GM12801 (cell line): ENCODE results near the gene RAET1E.

ENCODE experiments used
- TF ChIP-seq, protein P1 (sequence below): IDR thresholded peaks from one replicate; pipeline ENCODE4 v1.5.1; 2011; ENCODE audit warnings: control low read depth; ENCODE audit not compliant: insufficient read length; ENCODE audit errors: extremely low read depth

The RAET1E gene

DNA sequence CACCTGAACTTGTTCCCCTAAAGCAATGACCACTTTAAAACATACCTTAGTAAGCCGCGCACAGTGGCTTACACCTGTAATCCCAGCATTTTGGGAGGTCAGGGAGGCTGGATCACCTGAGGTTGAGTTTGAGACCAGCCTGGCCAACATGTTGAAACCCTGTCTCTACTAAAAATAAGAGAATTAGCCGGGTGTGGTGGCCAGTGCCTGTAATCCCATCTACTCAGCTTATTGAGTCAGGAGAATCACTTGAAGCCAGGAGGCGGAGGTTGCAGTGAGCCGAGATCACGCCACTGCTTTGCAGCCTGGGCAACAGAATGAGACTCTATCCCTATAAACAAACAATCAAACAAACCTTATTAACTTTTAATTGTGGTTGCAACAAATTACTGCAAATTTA, 1.6 kb upstream of the RAET1E start:
- TF ChIP-seq, protein P1, sequence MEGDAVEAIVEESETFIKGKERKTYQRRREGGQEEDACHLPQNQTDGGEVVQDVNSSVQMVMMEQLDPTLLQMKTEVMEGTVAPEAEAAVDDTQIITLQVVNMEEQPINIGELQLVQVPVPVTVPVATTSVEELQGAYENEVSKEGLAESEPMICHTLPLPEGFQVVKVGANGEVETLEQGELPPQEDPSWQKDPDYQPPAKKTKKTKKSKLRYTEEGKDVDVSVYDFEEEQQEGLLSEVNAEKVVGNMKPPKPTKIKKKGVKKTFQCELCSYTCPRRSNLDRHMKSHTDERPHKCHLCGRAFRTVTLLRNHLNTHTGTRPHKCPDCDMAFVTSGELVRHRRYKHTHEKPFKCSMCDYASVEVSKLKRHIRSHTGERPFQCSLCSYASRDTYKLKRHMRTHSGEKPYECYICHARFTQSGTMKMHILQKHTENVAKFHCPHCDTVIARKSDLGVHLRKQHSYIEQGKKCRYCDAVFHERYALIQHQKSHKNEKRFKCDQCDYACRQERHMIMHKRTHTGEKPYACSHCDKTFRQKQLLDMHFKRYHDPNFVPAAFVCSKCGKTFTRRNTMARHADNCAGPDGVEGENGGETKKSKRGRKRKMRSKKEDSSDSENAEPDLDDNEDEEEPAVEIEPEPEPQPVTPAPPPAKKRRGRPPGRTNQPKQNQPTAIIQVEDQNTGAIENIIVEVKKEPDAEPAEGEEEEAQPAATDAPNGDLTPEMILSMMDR = no peak

DNA sequence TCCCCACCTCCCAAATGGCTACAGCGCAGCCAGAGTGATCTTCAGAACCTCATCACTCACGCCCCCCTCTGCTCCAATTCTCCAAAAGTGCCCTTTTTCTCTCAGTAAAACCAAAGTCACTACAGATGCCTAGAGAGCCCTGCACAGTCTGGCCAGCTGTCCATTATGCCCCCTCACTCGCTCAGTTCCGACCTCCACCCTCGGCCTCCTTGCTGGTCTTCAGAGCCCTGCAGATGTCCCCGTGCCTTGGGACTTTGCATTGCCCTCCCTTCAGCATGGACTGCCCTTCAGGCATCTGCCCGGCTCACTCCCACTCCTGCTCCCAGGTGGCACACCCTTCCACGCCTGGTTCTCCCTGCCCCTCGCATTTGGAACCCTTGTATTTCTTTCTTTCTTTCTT, 1.1 kb upstream of the RAET1E start:
- TF ChIP-seq, protein P1 = no peak

DNA sequence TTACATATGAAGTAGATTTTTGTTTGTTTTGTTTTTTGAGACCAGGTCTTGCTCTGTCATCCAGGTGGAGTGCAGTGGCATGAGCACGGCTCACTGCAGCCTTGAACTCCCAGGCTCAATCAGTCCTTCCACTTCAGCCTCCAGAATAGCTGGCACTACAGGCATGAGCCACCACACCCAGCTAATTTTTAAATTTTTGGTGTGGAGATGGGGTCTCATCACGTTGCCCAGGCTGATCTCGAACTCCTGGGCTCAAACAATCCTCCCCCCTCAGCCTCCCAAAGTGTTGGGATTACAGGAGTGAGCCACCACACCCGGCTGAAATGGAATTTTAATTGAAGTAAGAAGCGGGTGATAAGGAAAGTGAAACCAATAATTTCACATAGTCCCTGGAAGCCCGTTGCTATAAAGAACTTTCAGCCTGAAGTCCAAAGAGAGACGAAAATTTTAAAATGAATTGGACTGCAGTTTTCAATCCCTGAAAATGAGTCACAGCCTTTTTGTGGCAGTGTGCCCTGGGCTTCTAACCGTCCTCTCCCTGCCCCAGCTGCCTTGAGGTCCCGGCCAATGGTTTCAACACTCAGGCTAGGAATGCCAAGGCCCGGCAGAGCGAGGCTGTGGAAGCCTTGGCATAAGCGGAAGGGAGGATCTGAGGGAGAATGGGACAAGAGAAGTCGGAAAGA, 757 bp downstream of the RAET1E start:
- TF ChIP-seq, protein P1 = no peak

DNA sequence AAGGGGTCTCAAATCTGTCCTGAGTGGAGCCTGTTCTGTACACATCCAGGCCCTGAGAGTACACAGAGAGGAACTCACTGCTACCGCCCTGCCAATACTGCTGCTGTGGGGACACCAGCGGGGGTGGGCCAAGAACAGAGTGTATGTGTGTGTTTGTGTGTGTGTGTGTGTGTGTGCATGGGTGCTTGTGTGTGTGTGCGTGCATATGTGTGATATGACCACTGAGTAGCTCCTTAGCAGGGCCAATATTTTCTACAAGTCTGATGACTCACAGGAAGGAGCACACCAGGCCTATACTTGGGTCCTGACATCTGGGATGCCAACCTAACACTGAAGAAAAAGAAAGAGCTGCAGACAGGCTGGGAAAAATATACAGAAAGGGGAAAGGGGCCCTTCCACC, 1.4 kb downstream of the RAET1E start:
- TF ChIP-seq, protein P1 = no peak

DNA sequence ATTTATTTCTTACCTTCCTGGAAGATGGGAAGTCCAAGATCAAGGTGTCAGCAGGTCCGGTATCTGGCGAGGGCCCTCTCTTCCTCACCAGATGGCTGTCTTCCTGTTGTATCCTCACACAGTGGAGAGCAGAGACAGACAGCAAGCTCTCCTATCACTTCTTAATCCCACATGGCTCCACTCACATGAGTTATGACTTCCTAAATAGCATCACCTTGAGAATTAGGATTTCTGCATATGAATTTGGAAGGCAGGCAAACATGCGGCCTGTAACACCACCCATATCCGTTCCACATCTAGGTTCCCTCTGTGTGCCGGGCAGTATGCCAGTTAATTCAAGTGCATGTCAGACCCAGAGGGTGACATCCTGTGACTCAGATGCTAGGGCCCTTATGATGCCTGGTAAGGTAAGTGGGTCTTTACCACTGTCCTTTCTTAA, 2.1 kb downstream of the RAET1E start:
- TF ChIP-seq, protein P1 = no peak

DNA sequence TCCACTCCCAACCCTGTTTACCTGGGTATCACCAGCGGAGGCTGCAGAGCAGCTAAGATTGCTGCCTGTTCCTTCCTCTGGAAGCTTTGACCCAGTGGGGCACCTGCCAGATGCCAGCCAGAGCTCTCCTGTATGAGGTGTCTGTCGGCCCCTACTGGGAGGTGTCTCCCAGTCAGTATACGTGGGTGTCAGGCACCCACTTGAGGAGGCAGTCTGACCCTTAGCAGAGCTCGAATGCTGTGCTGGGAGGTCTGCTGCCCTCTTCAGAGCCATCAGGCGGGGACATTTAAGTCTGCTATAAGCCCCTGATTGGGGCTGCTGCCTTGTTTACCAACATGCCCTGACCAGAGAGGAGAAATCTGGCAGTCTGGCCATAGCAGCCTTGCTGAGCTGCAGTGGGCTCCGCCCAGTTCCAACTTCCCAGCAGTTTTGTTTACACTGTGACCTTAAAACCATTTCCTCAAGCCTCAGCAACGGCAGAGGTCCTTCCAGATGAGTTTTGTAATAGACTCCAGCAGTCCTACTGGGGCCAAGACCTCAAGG, 2.8 kb downstream of the RAET1E start:
- TF ChIP-seq, protein P1 = no peak

DNA sequence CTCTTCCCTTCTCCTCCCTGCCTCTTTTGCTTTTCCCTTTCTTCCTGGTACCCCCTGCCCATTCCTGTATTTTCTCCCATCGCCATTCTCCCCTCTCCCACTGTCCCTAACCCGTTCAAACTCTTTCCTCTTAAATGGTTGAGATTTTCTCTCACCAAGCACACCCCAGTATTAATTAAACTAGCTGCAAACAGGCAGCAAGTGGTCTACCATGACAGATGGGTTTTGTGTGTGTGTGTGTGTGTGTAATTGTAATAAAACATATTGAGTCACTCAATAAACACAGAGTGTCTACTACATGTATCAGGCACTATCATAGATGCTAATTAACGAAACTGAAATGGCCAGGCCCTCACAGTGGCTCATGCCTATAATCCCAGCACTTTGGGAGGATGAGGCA, 6.7 kb downstream of the RAET1E start:
- TF ChIP-seq, protein P1 = no peak

DNA sequence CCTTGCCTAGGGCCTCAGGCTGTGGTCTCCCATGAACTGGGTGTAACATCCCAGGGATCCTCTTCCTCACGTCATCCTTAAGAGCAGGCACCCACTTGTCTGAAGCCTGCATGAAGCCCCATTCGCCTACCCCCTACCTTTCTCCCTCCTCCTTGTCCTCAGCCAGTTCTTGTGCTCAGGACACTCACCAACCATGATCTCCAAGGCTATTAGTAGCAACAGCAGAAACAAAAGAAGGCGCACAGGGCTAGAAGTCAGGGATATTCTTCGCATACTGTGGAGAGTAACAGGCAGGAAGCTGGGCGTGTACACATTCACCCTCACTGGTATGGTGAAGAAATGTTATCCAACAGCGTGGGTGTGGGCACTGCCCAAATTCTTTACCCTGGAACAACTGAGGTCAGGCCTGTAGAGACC, 7.3 kb downstream of the RAET1E start:
- TF ChIP-seq, protein P1 = no peak
